GM12874 (cell line): Measurements from ENCODE around the gene RNF166.

Experiments
- CTCF ChIP-seq: IDR thresholded peaks from 2 replicates; pipeline ENCODE4 v1.5.1; 2011; ENCODE audit warnings: low read depth, mild to moderate bottlenecking, control low read depth, low read length, moderate library complexity; ENCODE audit not compliant: insufficient read depth

RNF166 gene, protein sequence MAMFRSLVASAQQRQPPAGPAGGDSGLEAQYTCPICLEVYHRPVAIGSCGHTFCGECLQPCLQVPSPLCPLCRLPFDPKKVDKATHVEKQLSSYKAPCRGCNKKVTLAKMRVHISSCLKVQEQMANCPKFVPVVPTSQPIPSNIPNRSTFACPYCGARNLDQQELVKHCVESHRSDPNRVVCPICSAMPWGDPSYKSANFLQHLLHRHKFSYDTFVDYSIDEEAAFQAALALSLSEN

GRCh38 chr16:88706229-88706964 is at the start of gene RNF166, which contains the start of gene CTU2:
RNF166 (minus strand) TSS chr16:88706408; CDS start chr16:88706325, 83 bp downstream.
CTU2 (plus strand) TSS chr16:88706503; CDS start chr16:88706531, 28 bp downstream.
- no peak for TF ChIP-seq CTCF

GRCh38 chr16:88754912-88755744 is 48.9 kb upstream of the RNF166 start:
- TF ChIP-seq CTCF, result no peak

GRCh38 chr16:88754109-88754911 is 48.1 kb upstream of the RNF166 start:
- TF ChIP-seq CTCF, result no peak

- TF ChIP-seq CTCF, result no peak
Measured at GRCh38 chr16:88753602-88754001, 47.4 kb upstream of the RNF166 start.

DNA sequence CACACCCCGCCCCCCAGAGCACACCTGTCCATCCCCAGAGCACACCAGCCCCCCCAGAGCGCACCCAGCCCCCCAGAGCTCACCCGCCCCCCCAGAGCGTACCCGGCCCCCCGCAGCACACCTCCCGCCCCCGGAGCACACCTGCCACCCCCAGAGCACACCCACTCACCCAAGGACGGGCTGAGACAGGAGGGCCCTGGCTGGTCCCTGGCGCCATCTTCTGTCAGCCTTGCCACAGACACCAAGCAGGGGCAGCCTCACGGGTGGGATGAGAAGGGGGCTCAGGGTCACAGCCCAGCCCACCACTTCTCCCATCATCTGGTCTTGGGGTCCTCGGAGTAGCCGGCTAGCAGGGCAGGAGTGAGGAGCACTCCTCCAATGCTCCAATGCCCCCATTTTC is 47.0 kb upstream of the RNF166 start:
- TF ChIP-seq CTCF, result 0 out of 2 replicates have a peak, but pooled peaks have one; percentile 7

GRCh38 chr16:88752386-88753002 is 46.3 kb upstream of the RNF166 start:
- no peak for TF ChIP-seq CTCF
